IPS-NIHi7 (cell line): ENCODE data around the gene SLC46A2.

ENCODE experiments used
- DNase-seq: peaks from one replicate; pipeline ENCODE4 v3.0.0; 2012; ENCODE audit warnings: mixed read lengths; ENCODE audit errors: extremely low spot score

The SLC46A2 gene

DNA sequence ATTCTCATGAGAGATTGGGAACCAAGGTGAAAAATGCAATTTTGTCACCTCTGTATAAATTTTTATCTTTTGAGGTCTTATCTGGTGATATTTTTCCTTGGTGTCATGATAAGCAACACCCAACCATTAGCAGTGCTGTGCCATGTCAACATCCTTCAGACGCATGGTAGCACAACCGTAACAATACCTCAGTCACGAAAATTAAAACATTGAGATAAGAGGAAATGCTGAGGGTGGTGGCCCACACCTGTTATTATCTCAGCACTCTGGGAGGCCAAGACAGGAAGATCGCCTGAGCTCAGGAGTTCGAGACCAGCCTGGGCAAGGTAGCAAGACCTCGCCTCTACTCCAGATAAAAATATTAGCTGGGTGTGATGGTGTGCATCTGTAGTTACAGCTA, 32.7 kb downstream of the SLC46A2 start:
- no peak for DNase-seq

DNA sequence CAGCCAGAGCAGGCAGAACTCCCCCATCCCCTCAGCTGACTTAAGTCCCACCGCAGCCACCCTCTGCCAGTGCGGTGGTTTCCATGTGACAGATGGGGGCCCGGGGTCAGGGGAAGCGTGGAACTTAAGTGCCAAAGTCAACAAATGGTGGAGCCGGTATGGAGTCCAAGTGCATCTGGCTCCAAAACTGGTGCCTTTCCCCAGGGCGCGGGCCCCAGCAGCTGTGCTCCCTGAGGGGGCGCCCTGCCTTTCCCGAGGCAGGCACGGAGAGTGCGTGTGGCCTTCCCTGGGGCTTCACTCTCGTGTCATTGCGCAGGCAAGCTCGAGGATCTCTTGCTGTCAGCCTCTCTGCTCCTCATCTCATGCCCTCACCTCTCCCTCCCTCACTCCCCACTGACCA, 33.8 kb downstream of the SLC46A2 start:
- DNase-seq: no peak

DNA sequence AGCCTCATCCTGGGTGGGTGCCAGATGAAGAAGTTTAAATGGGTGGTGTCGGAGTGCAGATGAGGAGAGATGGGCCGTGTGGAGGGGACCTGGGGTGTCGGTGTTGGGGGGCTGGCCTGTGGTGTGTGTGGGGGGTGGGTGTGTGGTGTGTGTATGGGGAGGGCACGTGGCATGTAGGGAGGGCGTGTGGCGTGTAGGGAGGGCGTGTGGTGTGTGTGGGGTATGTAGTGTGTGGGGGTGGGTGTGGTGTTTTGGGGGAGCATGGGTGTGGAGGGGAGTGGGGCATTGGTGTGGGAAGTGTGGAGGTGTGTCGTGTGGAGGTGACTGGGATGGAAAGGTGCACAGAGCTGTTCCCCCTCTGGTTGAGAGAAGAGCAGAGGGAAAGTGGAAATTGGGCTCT, 34.5 kb downstream of the SLC46A2 start:
- DNase-seq: no peak

DNA sequence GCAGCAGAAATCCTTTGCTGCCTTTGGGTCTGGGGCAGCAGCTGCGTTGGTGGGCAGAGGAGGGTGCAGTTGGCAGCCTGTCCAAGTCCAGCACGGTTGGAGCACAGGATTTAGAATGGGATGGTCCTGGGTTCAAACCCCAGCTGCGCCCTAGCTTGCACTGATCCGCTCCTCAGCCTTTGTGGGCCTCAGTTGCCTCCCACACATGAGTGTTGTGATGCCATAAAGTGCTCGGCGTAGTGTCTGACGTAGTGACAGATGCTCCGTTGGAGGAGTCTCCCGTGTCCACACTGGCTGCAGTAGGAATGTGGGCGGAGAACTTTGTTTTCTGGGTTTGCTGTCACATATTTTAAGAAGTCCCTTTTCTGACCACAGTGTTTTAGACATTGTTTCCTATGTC, 36.0 kb downstream of the SLC46A2 start:
- DNase-seq: no peak

DNA sequence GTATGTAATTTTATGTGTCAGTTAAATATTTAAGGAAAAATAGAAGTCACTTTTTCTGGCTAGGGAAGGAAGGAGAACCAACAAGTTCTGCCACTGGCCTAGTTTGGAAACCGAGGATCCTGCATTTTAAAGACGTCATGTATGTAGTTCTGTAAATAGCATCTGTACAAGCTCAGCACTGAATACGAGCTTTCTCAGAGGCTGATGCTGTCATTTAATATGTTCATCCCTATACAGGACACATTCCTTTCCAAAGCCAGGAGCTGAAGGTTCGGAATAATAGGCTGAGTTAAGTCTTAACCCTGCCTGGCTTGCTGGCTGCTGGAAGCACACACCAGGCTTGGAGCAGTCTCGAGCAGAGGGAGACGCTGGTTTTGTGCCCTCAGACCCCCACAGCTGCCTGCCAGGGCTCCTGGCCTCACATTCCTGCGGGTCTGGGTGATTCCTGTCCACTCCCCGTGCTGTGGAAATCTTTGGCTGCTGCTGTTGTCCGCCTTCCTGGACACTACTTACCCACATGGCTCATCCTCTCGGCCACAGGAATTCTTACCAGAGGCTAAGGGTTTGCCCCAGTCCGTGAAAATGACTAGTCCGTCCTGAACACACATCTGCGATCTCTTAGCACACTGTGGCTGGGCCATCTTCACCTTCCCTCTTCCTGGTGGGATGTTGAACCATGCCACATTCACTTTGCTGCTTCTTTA, 36.6 kb downstream of the SLC46A2 start:
- no peak for DNase-seq

DNA sequence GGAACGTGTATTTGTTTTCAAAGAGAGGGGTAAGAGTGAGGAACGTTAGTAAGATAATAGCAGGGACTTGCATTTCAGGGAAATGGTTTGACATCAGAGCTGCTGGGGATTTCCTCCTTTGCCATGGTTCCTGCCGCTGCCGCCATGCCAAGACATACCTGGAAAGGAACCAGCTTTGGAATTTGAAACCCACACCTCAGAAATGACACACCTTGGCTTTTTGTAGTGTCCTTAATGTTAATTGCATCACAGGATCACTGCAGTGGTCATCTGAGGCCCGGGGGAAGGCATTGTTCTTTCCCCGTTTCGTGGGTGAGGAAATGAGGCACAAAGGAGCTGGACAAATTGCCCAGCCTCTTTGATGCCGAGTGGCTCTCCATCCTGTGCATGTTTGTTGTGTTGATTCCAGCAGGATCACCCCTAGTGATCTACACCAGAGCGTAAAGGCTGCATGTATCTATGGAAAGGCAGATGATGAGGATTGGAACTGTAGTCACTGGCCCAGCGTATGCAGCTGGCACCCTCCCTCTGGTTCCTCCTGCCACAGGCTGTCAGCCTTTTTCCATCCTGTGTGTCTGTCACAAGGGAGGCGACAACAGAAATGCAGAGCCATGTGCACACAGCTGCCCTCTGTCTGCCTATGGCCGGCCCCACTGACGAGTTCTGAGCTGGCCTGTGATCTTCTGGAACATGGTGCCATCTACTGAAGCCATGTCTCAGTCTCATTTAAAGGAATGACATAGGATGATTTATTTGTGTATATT, 37.8 kb downstream of the SLC46A2 start:
- no peak for DNase-seq

DNA sequence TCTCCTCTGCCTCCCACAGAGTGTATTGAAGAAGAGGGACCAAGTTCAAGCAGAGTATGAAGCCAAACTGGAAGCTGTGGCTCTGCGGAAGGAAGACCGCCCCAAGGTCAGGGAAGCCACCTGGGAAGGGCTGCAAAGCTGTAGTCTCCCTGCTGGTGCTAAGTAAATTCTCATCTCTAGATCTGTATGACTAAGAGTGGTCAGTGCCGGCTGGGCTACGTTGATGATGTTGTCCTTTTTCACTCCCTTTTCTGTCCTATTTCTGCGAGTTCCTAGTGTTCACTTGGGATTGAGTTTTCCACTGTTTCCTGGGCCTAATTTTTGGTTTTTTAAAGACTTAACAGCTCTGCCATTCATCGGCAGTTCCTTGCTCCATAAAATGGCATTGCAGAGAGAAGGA, 39.8 kb downstream of the SLC46A2 start:
- DNase-seq: no peak

DNA sequence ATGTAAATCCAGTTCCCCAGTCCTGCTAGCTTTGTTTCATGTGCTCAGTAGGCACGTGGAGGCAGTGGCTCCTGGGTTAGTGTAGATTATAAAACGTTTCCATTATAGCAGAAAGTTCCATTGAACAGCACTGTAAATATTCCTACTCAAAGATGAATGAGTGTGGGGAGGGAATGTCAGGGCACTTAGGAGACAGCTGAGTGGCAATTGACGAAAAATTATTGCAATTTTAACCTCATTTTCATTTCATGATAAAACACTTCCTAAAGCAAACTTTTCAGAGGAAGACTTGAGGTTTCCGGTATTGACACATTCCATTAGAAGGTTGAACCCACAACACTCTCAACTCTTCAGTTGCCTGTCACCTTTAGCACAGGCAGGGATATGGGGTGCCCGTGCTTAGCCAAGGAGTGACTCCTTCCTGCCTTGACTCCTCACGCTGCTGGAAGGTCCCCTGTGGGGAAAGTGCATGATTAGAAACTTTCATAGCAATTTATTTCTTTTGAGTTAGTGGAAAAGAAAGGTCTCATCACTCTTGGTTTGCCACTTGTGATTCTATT, 41.2 kb downstream of the SLC46A2 start:
- DNase-seq: no peak

DNA sequence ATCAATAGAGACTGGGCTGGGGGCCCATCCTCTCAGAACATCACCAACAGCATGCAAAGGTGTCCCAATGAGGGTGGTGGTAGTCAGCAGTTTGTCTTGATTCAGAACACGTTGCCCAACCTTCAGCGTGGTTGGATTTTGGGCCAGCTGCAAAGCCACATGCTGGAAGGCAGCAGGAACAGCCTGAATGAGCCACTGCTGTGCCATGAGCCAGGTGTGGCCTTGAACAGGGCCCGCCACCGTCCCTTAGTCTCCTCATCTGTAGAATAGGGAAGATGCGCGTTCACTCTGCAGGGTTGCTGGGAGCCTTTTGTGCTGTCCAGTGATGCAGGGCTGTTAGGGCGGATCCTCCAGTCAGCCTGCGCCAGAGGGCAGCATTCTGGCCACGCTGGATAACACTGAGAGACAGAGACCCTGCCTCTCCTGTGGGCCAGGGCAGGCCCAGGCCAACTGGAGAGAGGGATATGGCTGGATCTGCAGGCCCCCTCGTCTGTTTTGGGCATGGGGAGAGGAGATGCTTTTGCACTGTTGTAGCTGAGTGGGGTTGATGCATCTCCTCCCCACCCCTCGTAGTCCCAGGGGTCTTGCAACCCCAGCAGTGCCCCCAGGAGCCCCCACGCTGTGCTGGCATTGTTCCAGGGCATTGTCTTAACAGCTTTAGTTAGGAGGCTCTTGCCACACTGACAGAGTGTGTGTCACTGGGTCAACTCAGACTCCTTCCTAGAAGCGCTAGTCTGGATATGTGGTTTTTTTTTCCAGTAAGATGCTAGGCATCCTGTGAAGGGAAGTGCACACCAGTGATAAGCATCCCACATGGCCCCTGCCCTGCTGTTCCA, 42.1 kb downstream of the SLC46A2 start:
- peak; percentile 27 for DNase-seq

DNA sequence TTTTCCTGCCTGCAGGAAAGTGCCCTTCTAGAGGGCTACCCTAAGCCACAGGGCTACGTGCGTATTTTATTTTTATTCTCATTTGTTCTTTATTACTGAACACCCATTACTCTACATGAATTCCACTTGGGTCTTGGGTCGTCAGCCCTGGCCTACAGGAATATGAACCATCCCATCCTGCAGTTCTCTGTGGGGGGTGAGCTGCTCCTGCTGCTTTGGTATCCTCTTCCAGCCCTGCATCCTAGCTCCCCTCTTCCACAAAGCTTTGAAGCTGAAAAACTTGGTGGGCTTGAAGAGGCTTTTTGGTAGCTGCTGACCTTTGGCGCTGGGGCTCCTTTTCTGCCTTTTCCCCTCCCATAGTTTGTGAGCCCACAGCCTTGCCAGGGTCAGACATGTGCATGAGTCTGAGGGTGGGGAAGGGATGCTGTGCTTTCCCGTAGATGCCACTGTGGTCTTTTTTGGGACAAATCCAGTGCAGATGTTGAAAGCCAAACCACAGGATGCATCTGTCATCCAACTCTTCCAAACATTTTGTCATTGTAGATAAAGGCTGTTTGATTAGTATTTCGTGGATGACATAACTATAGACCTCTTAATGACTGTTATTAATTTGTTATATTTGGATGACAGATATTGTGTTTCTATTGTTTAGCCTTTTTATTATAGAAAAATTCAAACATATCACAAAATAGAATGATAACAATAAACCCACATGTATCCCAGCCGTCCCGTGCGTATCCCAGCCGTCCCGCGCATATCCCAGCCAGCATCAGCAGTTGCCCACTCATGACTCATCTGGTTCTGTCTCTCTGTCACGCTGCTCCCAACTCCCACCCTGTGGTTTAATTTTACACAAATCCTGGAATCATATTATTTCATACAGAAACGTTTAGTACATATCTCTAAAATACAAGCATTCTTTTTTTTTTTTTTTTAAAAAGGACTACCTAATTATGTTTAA, 43.9 kb downstream of the SLC46A2 start:
- DNase-seq: peak; percentile 43

DNA sequence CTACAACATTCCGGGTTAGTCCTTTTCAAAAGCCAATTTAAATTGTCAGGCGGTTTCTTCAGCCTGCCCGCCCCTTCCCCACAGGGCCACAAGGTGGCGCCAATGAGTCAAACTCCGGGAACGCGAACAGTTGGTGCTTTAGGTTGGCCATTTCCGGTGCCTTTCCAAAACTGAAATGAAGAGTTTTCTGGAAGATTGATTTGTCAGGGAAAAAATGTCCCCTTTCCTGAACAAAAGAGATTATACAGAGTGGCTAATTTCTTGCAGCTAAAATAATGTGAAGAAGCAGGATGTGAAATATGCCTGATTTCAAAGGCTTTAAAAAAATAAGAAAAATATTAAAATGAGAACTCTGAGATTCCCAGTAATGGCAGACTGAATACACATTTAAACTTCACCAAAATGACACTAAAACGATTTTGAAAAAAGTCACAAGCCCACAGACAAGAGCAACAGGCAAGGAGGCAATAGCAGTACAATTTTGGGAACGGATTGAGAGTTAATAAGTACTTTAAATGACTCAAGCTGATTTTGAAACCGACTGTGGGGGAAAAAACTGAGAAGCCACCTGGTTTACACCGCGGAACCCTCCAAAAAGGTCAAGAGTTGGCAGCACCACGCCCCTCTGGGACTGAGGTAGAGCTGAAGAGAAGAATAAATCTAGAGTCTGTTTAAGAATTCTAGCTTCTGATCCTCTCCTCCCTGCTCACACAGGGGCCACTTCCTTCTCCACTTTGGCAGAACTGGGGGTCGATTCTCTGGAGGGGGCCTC, 45.7 kb downstream of the SLC46A2 start:
- DNase-seq: peak; percentile 88

DNA sequence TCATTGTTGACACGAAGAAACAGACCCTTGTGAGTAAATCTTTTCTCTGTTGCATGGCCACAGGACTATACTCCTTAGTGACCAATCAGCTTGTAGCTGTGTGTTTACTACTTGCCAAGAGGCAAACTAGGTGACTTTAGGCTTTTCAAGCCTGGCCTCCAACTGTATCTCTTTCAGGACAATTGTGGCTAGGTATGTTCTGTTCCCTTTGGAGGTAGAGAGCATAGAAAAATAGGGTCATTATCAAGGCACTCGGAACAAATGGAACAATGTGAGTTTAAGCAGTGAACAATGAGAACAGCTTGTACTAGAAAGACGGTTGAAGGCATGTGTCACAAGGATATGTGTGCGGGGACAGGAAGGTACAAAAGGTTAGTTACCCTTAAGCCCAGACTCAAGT, 48.1 kb downstream of the SLC46A2 start:
- DNase-seq: no peak

DNA sequence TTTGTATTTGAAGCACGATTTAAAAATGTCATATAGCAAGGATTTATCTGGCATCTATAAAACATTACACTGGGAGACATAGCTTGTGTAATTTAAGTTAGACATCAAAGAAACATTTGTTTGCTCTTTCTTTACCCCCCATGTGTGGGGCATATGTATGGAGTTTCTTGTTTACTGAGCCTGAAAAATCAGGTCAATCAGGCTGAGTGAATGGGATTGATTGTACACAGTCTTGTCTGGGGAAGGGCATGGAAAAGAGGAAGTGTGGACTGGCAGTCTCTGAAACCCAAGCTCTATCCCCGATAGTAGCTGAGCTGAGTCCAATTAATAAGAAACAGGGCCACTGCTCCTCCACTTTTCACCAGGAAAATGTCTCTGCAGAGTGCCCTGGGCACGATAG, 49.4 kb downstream of the SLC46A2 start:
- no peak for DNase-seq

DNA sequence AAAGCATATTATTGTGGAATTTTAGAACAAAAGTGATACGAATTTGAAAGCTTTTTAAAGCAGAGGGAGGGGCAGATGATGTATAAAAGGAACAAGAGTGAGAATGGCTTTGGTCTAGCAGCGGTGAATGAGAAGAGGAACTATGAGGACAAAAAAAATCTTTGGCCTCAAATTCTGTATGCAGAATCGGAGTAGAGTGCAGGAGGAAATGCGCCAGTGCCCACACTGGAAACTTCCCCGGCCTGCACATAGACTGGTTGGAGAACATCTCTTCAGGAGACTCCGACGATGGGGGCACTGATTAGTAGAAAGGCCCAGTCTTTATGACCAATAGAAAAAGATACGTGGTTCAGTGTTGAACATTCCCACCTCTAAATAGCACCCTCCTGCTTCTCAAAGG, 51.3 kb downstream of the SLC46A2 start:
- DNase-seq: no peak

DNA sequence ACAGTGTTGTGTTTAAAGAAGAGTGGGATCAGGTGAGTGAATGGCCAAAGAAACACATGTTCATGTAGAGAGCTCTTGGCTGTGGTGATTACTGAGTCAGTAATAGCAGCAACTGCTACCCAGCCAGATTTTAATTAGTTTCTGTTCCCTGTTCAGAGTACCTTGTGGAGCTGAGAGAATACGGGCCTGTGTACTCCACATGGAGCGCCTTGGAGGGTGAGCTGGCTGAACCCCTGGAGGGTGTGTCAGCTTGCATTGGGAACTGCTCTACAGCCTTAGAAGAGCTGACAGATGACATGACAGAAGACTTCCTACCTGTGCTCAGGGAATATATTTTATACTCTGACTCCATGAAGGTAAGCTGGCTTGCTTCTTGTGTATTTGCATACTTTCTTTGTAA, 52.3 kb downstream of the SLC46A2 start:
- no peak for DNase-seq

DNA sequence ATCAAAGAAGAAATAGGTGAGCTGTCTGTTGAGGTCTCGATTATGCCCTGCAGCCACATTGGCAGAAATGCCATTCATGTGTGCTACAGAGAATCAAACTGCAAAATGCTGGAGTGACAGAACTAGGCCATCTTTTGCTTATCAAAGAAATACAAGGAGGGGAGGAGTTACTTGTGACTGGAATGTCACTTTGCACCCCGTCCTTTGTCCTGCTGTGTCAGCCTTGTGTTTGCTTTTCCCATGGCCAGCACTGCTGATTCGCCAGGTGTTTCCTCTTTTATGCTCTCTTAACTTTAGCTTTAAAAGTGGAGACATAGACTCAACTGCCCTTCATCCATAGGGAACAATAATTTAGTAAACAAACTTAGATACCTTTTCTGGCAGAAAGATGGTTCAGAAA, 54.3 kb downstream of the SLC46A2 start:
- no peak for DNase-seq

DNA sequence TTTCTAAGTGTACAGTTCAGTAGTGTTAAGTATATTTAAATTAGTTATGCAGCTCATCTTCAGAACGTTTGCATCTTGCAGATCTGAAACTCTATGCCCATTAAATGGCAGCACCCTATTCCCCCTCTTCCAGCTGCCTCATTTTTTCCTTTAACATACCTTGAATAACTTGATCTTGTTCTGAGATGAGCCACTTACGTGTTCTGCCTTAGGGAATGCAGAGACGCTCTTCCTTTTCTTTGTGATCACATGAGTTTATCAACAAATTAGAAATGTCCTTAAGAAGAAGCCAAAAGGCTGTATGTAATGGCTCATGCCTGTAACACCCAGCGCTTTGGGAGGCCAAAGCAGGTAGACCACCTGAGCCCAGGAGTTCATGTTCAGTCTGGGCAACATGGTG, 57.6 kb downstream of the SLC46A2 start:
- no peak for DNase-seq

DNA sequence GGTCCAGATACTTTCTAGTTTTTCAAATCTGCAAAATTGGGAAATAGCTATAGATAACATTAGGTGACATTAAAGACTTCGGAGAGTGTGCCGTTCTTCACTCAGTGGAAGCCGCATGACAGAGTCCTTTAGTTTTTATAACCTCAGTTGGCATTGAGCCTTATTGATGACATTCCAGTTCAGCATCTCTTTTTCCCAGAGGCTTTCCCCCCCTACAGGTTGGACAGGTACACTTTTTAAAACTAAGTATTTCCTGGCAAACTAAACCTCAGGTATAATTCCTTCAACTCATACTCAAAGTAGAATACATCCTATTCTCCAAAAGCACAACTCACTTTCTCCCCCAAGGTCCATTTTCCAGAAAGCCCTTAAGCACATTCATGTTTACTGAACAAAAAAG, 58.7 kb downstream of the SLC46A2 start:
- DNase-seq: no peak

DNA sequence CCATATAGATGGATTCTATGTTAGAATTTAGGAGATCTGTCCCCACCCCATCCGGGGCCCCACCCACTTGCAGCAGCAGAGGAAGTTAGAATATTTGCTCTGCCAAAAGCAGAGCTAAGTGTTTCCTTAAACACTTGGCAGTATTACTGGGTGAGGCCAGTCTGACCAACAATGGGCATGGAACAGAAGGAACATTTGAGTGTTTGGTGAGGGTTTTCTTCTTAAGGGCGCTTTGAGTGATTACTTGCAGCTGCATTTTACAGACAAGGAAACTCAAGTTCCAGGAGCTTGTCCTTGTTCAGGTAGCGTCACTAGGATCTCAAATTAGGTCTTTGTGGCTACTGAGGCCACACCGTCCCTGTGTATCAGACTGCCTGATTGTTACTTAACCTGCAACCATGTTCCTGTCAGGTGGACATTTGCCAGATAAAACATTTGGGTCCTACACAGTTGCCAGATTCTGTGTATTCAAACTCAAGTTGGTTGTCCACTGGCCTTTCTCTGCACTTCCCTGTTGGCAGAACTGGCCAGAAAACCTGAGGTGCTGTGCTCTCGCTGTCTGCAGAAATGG, 59.3 kb downstream of the SLC46A2 start:
- no peak for DNase-seq
